Mucosa of descending colon (tissue), 3 donors: Measurements from ENCODE around the gene MMP3. TPM values are rescaled to one million over a fixed set of nuclear protein-coding genes. Genes with fewer than 3 reads are reported as not detected.

ENCODE experiments used
- ATAC-seq: fragments of 200-7000 bp; cut with Tn5 transposase; one replicate; pipeline ENCODE4 v1.9.1; 2020; ENCODE audit warnings: mild to moderate bottlenecking, moderate library complexity
- DNase-seq, 3 donors: peaks; one replicate each; pipeline ENCODE4 v3.0.0-alpha.2; 2020
- H3K36me3 ChIP-seq: fragments of 200-600 bp; one replicate; pipeline ENCODE4 v1.8.0; 2021; ENCODE audit warnings: low read depth, mild to moderate bottlenecking
- H3K4me1 ChIP-seq: fragments of 200-600 bp; one replicate; pipeline ENCODE4 v1.8.0; 2021; ENCODE audit warnings: low read depth, mild to moderate bottlenecking
- H3K4me3 ChIP-seq: fragments of 200-600 bp; one replicate; pipeline ENCODE4 v1.8.0; 2021; ENCODE audit warnings: mild to moderate bottlenecking
- H3K9me3 ChIP-seq: fragments of 200-600 bp; one replicate; pipeline ENCODE4 v1.8.0; 2021; ENCODE audit warnings: mild to moderate bottlenecking
- intact Hi-C, 2 donors: fragments of 100-400 bp; cut with DNase I in 1 of 2; cut with micrococcal nuclease in 1 of 2; formaldehyde crosslinking; loops; one replicate each; pipeline versions ENCODE4 v1.11.0 to v1.11.1; 2022; cut with DNase I, micrococcal nuclease
- total RNA-seq, 3 donors: library from RNA; stranded (reverse); fragmentation: NEBNext Ultra II Directional in 2 of 3; extraction: Animal tissue kit (Norgen Biotek cat#: 25700) in 2 of 3; gene quantifications; one replicate each; pipeline versions ENCODE4 v1.2.1 to v1.2.4, GENCODE V29; 2021 to 2023
- TF ChIP-seq, protein P1 (sequence below): fragments of 200-600 bp; IDR thresholded peaks from one replicate; pipeline ENCODE4 v1.8.0; 2022; ENCODE audit warnings: antibody characterized with exemption, mild to moderate bottlenecking
- donor health status: DM: no; HTN: no; CAD: no; lungs with moderate emphysema.
- donor health status: DM: no; HTN: no; CAD: no.
- donor health status: DM: no; HTN: yes; CAD: no.

Gene MMP3
- total RNA-seq, 3 donors from 2014 or later = 0.47 to 1.3 TPM; not detected in 1

GRCh38 chr11:102798012-102798746 lies 45.2 kb downstream of the MMP3 start, which contains the start of gene MMP1:
MMP1 (minus strand) TSS chr11:102798160; CDS start chr11:102798092, 68 bp downstream.
- ATAC-seq (peak; percentile 19), DNase-seq (no peak)
- H3K36me3 ChIP-seq = no peaks in the 10 kb centered on the region
- TF ChIP-seq, protein P1, sequence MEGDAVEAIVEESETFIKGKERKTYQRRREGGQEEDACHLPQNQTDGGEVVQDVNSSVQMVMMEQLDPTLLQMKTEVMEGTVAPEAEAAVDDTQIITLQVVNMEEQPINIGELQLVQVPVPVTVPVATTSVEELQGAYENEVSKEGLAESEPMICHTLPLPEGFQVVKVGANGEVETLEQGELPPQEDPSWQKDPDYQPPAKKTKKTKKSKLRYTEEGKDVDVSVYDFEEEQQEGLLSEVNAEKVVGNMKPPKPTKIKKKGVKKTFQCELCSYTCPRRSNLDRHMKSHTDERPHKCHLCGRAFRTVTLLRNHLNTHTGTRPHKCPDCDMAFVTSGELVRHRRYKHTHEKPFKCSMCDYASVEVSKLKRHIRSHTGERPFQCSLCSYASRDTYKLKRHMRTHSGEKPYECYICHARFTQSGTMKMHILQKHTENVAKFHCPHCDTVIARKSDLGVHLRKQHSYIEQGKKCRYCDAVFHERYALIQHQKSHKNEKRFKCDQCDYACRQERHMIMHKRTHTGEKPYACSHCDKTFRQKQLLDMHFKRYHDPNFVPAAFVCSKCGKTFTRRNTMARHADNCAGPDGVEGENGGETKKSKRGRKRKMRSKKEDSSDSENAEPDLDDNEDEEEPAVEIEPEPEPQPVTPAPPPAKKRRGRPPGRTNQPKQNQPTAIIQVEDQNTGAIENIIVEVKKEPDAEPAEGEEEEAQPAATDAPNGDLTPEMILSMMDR = no peak
- H3K4me1 ChIP-seq = peaks cover 12% of the 10 kb centered on the region
- no peaks in the 10 kb centered on the region for H3K9me3 ChIP-seq
- intact Hi-C loops = no loop called here
- H3K4me3 ChIP-seq = no peak within 1 kb of the TSS

DNA sequence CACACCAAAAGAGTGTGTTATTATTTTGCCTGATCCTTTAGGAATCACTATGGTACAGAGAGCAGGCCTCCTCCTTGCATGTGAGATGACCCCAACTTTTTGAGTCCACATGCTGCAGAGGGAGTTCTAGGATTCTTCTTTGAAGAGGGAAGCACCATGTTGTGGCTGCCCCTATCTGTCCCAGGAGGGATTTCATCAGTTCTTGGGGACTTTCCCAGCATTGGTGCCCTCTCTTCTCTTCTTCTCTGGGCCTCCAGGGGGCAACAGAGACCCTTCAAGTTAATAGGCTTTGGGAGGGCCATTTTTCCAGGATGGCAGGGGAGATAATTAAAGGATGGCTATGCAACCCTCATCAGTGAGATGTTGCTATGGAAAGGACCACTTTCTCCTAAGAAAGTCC lies 49.0 kb downstream of the MMP3 start:
- Histone ChIP-seq H3K9me3 (no peaks in the 10 kb centered on the region), H3K4me1 (peaks cover 12% of the 10 kb centered on the region), H3K4me3 (no peak overlapping the region), H3K36me3 (no peaks in the 10 kb centered on the region)
- intact Hi-C loops = no loop called here
- DNase-seq = no peak
- TF ChIP-seq, protein P1 = no peak
- peak; percentile 43 for ATAC-seq

- DNase-seq (peak in 2 of 3 donors; percentile 21 to 24), ATAC-seq (peak; percentile 91)
- no peaks in the 10 kb centered on the region for H3K36me3 ChIP-seq
- no peaks in the 10 kb centered on the region for H3K9me3 ChIP-seq
- peaks cover 12% of the 10 kb centered on the region for H3K4me1 ChIP-seq
- intact Hi-C loops = no loop called here
- TF ChIP-seq, protein P1 = no peak
- H3K4me3 ChIP-seq = no peak overlapping the region
Observed at GRCh38 chr11:102793677-102794290, 49.6 kb downstream of the MMP3 start.

- H3K4me3 ChIP-seq = no peak overlapping the region
- intact Hi-C loops = no loop called here
- ATAC-seq (no peak), DNase-seq (no peak)
- H3K4me1 ChIP-seq = peaks cover 12% of the 10 kb centered on the region
- H3K36me3 ChIP-seq = no peaks in the 10 kb centered on the region
- H3K9me3 ChIP-seq = no peaks in the 10 kb centered on the region
- TF ChIP-seq, protein P1 = no peak
Observed at GRCh38 chr11:102792604-102793003, 50.8 kb downstream of the MMP3 start.

DNA sequence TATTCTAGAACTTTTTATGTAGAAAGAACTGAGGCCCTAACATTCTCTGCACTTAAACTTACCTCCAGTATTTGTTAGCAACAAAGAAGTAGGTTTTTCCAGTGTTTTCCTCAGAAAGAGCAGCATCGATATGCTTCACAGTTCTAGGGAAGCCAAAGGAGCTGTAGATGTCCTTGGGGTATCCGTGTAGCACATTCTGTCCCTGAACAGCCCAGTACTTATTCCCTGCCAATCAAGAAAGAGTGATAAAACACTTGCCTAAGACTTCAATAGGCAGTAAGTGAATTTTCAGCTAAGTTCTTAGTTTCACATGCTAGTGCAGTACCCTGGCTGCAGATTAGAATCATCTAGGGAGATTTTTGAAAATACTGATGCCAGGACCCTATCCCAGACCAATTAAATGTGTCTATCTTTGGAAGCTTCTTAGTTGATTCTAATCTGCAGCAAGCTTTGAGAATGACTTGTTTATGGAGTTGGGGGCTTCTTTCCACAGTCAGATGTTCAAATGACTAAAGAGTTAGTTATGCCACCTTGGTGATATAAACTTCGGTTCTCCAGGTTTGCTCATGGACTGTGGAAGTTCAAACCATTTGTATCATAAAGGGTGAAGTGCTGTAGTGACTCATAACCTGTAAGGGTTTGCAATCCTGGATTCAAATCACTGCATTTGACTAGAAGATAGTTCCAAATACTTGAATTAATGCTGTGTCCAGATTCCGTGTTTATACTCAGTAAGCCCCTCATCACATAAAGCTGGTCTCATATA lies 52.0 kb downstream of the MMP3 start:
- Histone ChIP-seq H3K36me3 (no peaks in the 10 kb centered on the region), H3K4me3 (no peak overlapping the region), H3K4me1 (peaks cover 12% of the 10 kb centered on the region), H3K9me3 (no peaks in the 10 kb centered on the region)
- DNase-seq = no peak
- intact Hi-C loops = no loop called here
- TF ChIP-seq, protein P1 = no peak
- ATAC-seq = no peak
